H1 (cell line): ENCODE results near the gene STT3B. TPM values are rescaled to one million over a fixed set of nuclear protein-coding genes. Genes with fewer than 3 reads are reported as not detected.

Source experiments
- ATF2 ChIP-seq: IDR thresholded peaks from 2 replicates; pipeline ENCODE4 v1.6.1; 2012; ENCODE audit warnings: low read length, inconsistent platforms
- BACH1 ChIP-seq: IDR thresholded peaks from 2 replicates; pipeline ENCODE4 v1.6.1; 2012; ENCODE audit warnings: low read length, improper control_type of control experiment
- GTF2F1 ChIP-seq: IDR thresholded peaks from 2 replicates; pipeline ENCODE4 v1.6.1; 2012; ENCODE audit warnings: low read depth, low read length, improper control_type of control experiment, borderline replicate concordance
- MAX ChIP-seq: IDR thresholded peaks from 2 replicates; pipeline ENCODE4 v1.6.1; 2012; ENCODE audit warnings: inconsistent platforms
- POLR2AphosphoS5 ChIP-seq: IDR thresholded peaks from 2 replicates; pipeline ENCODE4 v1.6.1; 2011; ENCODE audit warnings: low read depth, low read length
- RBBP5 ChIP-seq: IDR thresholded peaks from 2 replicates; pipeline ENCODE4 v1.7.1; 2012; ENCODE audit warnings: low read depth, mild to moderate bottlenecking, inconsistent platforms, low read length, moderate library complexity, borderline replicate concordance
- polyA plus RNA-seq, 7 experiments: library from polyadenylated mRNA; depleted of rRNA in 3 of 7; stranded (reverse) in 5 of 7; unstranded in 2 of 7; fragments of >200 nt in 5 of 7; fragments of 200-250 nt in 2 of 7; gene quantifications; 1 replicate in 5 of 7; 2 replicates in 1 of 7; 4 replicates in 1 of 7; pipeline versions ENCODE4 v1.2.1 to v1.2.3, GENCODE V29; 2011 to 2013; ENCODE audit warnings: missing spikeins in 2 of 7, mixed read lengths in 2 of 7
- total RNA-seq: library from RNA; stranded (reverse); fragmentation: NEBNext Ultra II Directional; extraction: Animal tissue kit (Norgen Biotek cat#: 25700); gene quantifications from 2 replicates; pipeline ENCODE4 v1.2.1, GENCODE V29; 2021

STT3B gene
- total and polyA plus RNA-seq, 2 of the 8 experiments (the other 6 are each of a cell fraction or from before 2014, with no cell fraction given), result 43.5 to 134 TPM

- no peak for TF ChIP-seq GTF2F1
- TF ChIP-seq POLR2AphosphoS5, result no peak
- no peak for TF ChIP-seq BACH1
- no peak for TF ChIP-seq RBBP5
- TF ChIP-seq MAX, result no peak
- TF ChIP-seq ATF2, result no peak
- TF ChIP-seq, all 59 proteins: peak for 0
Measured at GRCh38 chr3:31495971-31496665, 36.6 kb upstream of the STT3B start (continued).
